PC-9 (cell line): ENCODE data around the gene XIRP2. TPM values are rescaled to one million over a fixed set of nuclear protein-coding genes. Genes with fewer than 3 reads are reported as not detected.

ENCODE experiments used
- BruUV-seq: library from RNA; stranded (reverse); fragments of 400-500 nt; replicated peaks from 2 replicates; lab custom pipeline; 2021; lab: Mats Ljungman, UMichigan
- CTCF ChIA-PET: fragments of 300-600 bp; sonication (Branson Sonifier 250); formaldehyde crosslinking; loops from one replicate; lab custom pipeline; 2022; ENCODE audit warnings: antibody characterized with exemption; lab: Charles Lee
- POLR2A ChIA-PET: fragments of 300-600 bp; sonication (Branson Sonifier 250); formaldehyde crosslinking; loops from one replicate; lab custom pipeline; 2022; ENCODE audit warnings: antibody characterized with exemption; ENCODE audit not compliant: unreplicated experiment; lab: Charles Lee
- DNase-seq, 2 experiments: peaks; one replicate each; pipeline versions ENCODE4 v3.0.0 to v3.0.0-alpha.2; 2015 to 2022; ENCODE audit warnings: mixed read lengths in 1 of 2
- H2AFZ ChIP-seq: fragments of 200-600 bp; sonication (generic); 2 replicates; pipeline ENCODE4 v1.8.1; 2017; ENCODE audit warnings: antibody characterized with exemption
- H3F3A ChIP-seq: fragments of 200-600 bp; sonication (generic); 2 replicates; pipeline ENCODE4 v1.8.1; 2017; ENCODE audit warnings: antibody characterized with exemption, mild to moderate bottlenecking, low read depth; ENCODE audit not compliant: insufficient read depth
- H3K27ac ChIP-seq: fragments of 200-600 bp; sonication (generic); 2 replicates; pipeline ENCODE4 v1.6.1; 2016; ENCODE audit warnings: mixed run types
- H3K27me3 ChIP-seq: fragments of 200-600 bp; sonication (generic); 2 replicates; pipeline ENCODE4 v1.6.1; 2016; ENCODE audit warnings: low read depth, mixed run types; ENCODE audit not compliant: insufficient read depth
- H3K36me3 ChIP-seq: fragments of 200-600 bp; sonication (generic); 2 replicates; pipeline ENCODE4 v1.6.1; 2016; ENCODE audit warnings: low read depth, mixed run types
- H3K4me1 ChIP-seq: fragments of 200-600 bp; sonication (generic); replicated peaks from 2 replicates; pipeline ENCODE4 v1.6.1; 2016; ENCODE audit warnings: mixed run types; ENCODE audit not compliant: insufficient read depth
- H3K4me2 ChIP-seq: fragments of 200-600 bp; sonication (generic); 2 replicates; pipeline ENCODE4 v1.6.1; 2017; ENCODE audit warnings: mixed run types
- H3K4me3 ChIP-seq: fragments of 200-600 bp; sonication (generic); 2 replicates; pipeline ENCODE4 v1.6.1; 2016; ENCODE audit warnings: mixed run types
- H3K79me2 ChIP-seq: fragments of 200-600 bp; sonication (generic); 2 replicates; pipeline ENCODE4 v1.6.1; 2017; ENCODE audit warnings: low read depth, mixed run types
- H3K9me2 ChIP-seq: fragments of 200-600 bp; sonication (generic); 2 replicates; pipeline ENCODE4 v1.8.1; 2017; ENCODE audit warnings: mild to moderate bottlenecking; ENCODE audit not compliant: insufficient read depth
- H3K9me3 ChIP-seq: fragments of 200-600 bp; sonication (generic); 2 replicates; pipeline ENCODE4 v1.8.1; 2016; ENCODE audit warnings: low read depth; ENCODE audit not compliant: insufficient read depth
- H4K20me1 ChIP-seq: fragments of 200-600 bp; sonication (generic); 2 replicates; pipeline ENCODE4 v1.8.1; 2017; ENCODE audit not compliant: insufficient read depth
- CTCF ChIP-seq: fragments of 200-600 bp; sonication (generic); conservative IDR thresholded peaks from 2 replicates; pipeline ENCODE4 v1.6.1; 2017; ENCODE audit warnings: mixed run types, antibody characterized with exemption, mild to moderate bottlenecking, moderate library complexity
- EZH2 ChIP-seq: fragments of 200-600 bp; sonication (generic); IDR thresholded peaks from 2 replicates; pipeline ENCODE4 v1.8.0; 2017; ENCODE audit warnings: antibody characterized with exemption, low read depth
- intact Hi-C: fragments of 100-400 bp; cut with micrococcal nuclease; formaldehyde crosslinking; loops from one replicate; pipeline ENCODE4 v1.10.0; 2022; ENCODE audit not compliant: unreplicated experiment
- total RNA-seq: library from RNA; stranded (reverse); gene quantifications from 2 replicates; pipeline ENCODE4 v1.2.3, GENCODE V29; 2021

The XIRP2 gene
- total RNA-seq, 1 experiment from 2014 or later: not detected

DNA sequence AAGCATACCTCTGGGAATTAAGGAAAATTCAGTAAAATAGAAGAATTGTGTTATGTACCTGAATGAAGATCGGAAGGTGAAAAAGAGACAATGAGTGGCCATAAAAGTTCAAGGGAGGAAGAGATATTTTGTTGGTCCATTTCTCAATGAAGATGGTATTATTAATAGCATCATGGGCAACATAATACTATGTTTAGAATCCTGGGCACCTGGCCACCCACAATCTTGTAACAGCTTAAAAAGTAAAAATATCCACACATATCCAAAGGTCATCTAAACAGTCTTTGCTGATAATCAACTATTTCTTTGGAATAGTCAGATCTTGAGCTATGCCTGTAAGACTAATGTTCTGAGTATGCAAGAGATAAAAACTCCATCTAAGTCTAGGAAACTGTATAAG lies 73.7 kb downstream of the XIRP2 start:
- H3K36me3 ChIP-seq: no peaks in the 10 kb centered on the region
- POLR2A ChIA-PET: no interaction called here
- H3K4me3 ChIP-seq: no peak overlapping the region
- H2AFZ ChIP-seq: no peak overlapping the region
- no peaks in the 10 kb centered on the region for H3K9me3 ChIP-seq
- DNase-seq: no peak
- CTCF ChIA-PET: no interaction called here
- H4K20me1 ChIP-seq: no peaks in the 10 kb centered on the region
- H3K27ac ChIP-seq: no peak overlapping the region
- no peaks in the 10 kb centered on the region for H3K27me3 ChIP-seq
- H3K4me1 ChIP-seq: no peaks in the 10 kb centered on the region
- no peaks in the 10 kb centered on the region for H3F3A ChIP-seq
- no peak for TF ChIP-seq CTCF
- intact Hi-C loops: no loop called here
- BruUV-seq: no TSS peak
- H3K4me2 ChIP-seq: no peak overlapping the region
- H3K79me2 ChIP-seq: no peaks in the 10 kb centered on the region
- no peaks in the 10 kb centered on the region for H3K9me2 ChIP-seq

DNA sequence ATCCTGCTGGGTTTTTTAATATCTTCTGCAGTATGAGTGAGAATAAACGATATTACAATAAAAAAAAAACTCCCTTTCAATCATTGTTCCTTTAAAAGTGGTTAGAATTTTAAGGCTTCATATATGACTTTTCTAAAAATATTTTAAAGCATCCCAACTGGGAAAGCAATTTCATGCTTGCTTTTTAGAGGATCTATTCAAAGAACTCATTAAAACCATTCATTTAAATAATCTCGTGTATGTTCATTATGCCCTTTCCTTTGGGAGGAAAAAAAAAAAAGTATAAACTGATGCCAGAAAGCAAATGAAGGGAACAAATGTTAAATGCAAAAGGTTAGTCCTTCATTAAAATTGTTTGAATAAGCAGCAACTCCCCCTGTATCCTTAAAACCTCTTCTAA lies 81.2 kb downstream of the XIRP2 start:
- CTCF ChIA-PET: no interaction called here
- H3K27ac ChIP-seq: no peak overlapping the region
- no peaks in the 10 kb centered on the region for H3K9me2 ChIP-seq
- no peak for DNase-seq
- no peaks in the 10 kb centered on the region for H3K36me3 ChIP-seq
- intact Hi-C loops: no loop called here
- no peak overlapping the region for H2AFZ ChIP-seq
- no peaks in the 10 kb centered on the region for H3F3A ChIP-seq
- no TSS peak for BruUV-seq
- POLR2A ChIA-PET: no interaction called here
- no peaks in the 10 kb centered on the region for H3K27me3 ChIP-seq
- no peaks in the 10 kb centered on the region for H3K4me1 ChIP-seq
- H3K4me2 ChIP-seq: no peak overlapping the region
- no peaks in the 10 kb centered on the region for H3K79me2 ChIP-seq
- TF ChIP-seq CTCF (no peak), EZH2 (no peak)
- H3K4me3 ChIP-seq: no peak overlapping the region
- no peaks in the 10 kb centered on the region for H3K9me3 ChIP-seq
- H4K20me1 ChIP-seq: no peaks in the 10 kb centered on the region

GRCh38 chr2:166972002-166972401 lies 83.7 kb downstream of the XIRP2 start:
- intact Hi-C loops: no loop called here
- no peaks in the 10 kb centered on the region for H3K4me1 ChIP-seq
- POLR2A ChIA-PET: no interaction called here
- no TSS peak for BruUV-seq
- H3F3A ChIP-seq: no peaks in the 10 kb centered on the region
- CTCF ChIA-PET: no interaction called here
- no peaks in the 10 kb centered on the region for H3K27me3 ChIP-seq
- H3K27ac ChIP-seq: no peak overlapping the region
- H3K79me2 ChIP-seq: no peaks in the 10 kb centered on the region
- H3K36me3 ChIP-seq: no peaks in the 10 kb centered on the region
- H2AFZ ChIP-seq: no peak overlapping the region
- no peaks in the 10 kb centered on the region for H3K9me3 ChIP-seq
- no peak for TF ChIP-seq EZH2
- no peak for TF ChIP-seq CTCF
- no peak for DNase-seq
- no peaks in the 10 kb centered on the region for H3K9me2 ChIP-seq
- H3K4me2 ChIP-seq: no peak overlapping the region
- no peak overlapping the region for H3K4me3 ChIP-seq
- no peaks in the 10 kb centered on the region for H4K20me1 ChIP-seq
